AG20443 (cell line): ENCODE data around the gene ATG9B.
"Not testable (repeated sequence)": the region's sequence is repeated elsewhere in the genome, so short reads cannot be mapped to it uniquely, and the experiment has no call there.

Experiments
- DNase-seq: peaks from one replicate; pipeline ENCODE4 v3.0.0; 2012; ENCODE audit warnings: low spot score, mixed read lengths

The ATG9B gene

GRCh38 chr7:151038951-151039849 is 14.9 kb upstream of the ATG9B start:
- peak; percentile 81 for DNase-seq

- no peak for DNase-seq
Observed at GRCh38 chr7:151035902-151036301, 11.6 kb upstream of the ATG9B start.

- no peak for DNase-seq
Observed at GRCh38 chr7:151035026-151035717, 10.9 kb upstream of the ATG9B start.

- DNase-seq = no peak
Observed at GRCh38 chr7:151034312-151035025, 10.2 kb upstream of the ATG9B start.

GRCh38 chr7:151033864-151034249 is 9.6 kb upstream of the ATG9B start:
- no peak for DNase-seq

- DNase-seq = no peak
Observed at GRCh38 chr7:151032936-151033863, 8.9 kb upstream of the ATG9B start.

DNA sequence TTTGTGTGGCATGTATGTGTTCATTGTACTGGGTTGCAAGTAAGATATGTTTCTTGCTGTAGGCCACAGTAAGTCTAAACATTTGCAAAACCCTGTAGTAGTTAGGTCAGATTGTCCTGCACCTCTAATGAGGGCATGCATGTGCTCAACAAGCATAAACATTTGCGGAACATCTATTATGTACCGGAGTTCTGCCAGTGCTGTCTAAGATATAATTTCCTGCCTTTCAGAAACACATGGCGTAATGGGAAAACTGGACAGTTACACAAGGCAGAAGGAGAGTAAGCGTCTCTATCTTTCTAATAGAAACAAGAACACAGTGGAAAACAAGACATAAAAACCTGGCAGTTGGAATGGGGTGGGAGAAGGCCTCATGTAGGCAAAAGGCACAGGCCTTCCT is 6.7 kb upstream of the ATG9B start:
- no peak for DNase-seq

DNA sequence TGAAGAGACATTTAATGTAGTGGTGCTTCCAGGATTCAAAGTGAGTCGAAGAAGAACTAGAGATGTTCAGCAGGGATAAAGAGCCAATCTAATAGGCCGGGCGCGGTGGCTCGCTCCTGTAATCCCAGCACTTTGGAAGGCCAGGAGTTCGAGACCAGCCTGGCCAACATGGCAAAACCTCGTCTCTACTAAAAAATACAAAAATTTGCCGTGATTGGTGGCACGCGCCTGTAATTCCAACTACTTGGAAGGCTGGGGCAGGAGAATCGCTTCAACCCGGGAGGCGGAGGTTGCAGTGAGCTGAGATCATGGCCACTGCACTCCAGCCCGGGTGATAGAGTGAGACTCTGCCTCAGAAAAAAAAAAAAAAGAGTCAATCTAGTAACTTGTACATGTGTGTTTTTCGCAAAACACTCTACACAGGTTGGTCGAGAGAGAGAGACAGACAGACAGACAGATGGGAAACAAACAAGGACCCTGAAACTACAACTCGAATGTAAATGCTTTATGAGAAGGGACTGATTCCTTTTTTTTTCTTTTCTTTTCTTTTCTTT is 4.7 kb upstream of the ATG9B start:
- no peak for DNase-seq

DNA sequence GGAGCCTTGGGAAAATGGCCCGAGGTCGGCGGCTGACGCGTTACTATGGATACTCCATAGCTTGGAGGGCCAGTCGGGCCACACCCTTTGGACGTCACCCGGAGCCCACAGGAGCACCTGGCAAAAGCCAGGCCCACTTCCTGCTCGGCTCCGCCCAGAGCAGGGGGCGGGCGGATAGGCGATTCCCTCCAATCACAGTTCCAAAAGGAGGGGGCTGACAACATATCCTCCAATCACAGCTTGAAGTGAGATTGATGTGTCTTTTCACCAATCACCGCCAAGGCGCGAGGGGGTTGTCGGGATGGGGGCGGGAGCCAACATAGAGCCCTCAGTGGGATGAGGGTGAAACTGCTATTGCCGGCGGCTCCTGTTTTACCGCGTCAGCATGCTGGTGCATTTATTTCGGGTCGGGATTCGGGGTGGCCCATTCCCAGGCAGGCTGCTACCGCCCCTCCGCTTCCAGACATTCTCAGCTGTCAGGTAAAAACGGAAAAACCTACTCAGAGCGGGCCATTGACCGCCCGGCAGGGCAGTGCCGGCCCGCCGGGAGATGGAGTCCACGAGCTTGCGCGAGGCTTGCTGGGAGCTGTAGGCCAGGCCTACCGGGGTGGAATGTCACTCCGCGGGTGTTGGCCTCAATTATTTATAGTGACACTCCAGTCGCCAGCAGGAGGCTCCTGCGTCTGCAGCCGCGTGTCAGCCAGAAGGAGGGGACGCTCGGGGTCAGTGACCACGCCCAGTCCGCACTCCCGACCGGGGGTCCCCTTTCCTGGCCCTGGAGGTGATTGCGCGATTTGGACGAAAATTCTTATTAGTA is 4.0 kb upstream of the ATG9B start, which contains the start of gene ABCB8:
TSS of gene ABCB8 (plus strand) at position 320 of the 817 bp plus-strand sequence. CDS start at position 386, 66 bp downstream.
- DNase-seq = peak; percentile 99

DNA sequence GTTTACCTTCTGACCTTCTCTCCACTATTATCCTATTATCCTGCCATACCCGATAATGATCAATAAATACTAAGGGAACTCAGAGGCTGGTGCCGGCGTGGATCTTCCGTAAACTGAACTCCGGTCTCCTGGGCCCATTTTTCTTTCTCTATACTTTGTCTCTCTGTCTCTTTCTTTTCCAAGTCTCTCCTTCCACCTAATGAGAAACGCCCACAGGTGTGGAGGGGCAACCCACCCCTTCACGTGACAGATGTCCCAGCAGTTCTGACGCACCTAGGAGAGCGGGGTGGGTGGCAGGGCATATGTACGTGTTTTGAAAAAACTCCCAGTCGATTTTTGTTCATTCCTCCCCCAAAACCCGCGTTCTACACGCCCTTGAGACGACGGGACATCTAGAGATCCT is 3.4 kb upstream of the ATG9B start:
- DNase-seq = not testable (repeated sequence)

GRCh38 chr7:151026771-151027727 is 2.8 kb upstream of the ATG9B start:
- not testable (repeated sequence) for DNase-seq

- DNase-seq = no peak
Observed at GRCh38 chr7:151025924-151026671, 1.8 kb upstream of the ATG9B start.

DNA sequence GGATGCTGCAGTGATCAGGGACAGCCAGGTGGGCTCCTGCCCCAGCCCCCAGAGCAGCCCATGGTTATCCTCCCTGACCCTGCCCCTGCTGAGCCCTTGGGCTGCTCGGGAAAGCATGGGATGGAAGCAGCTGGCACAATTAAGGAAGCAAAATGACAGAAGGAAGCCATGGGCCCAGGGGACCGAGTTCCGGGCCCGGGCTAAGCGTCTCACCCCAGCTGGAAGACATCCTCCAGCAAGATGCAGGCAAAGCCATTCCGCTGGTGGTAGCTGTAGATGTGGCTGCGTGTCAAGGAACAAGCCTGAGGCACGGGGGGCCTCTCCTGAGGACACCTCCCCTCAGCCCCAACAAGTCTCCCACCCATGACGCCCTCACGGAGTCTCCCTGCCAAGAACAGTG is 1.1 kb downstream of the ATG9B start:
- no peak for DNase-seq

GRCh38 chr7:151020231-151020630 is 4.1 kb downstream of the ATG9B start:
- no peak for DNase-seq

- DNase-seq = no peak
Observed at GRCh38 chr7:151019130-151019447, 5.2 kb downstream of the ATG9B start.

DNA sequence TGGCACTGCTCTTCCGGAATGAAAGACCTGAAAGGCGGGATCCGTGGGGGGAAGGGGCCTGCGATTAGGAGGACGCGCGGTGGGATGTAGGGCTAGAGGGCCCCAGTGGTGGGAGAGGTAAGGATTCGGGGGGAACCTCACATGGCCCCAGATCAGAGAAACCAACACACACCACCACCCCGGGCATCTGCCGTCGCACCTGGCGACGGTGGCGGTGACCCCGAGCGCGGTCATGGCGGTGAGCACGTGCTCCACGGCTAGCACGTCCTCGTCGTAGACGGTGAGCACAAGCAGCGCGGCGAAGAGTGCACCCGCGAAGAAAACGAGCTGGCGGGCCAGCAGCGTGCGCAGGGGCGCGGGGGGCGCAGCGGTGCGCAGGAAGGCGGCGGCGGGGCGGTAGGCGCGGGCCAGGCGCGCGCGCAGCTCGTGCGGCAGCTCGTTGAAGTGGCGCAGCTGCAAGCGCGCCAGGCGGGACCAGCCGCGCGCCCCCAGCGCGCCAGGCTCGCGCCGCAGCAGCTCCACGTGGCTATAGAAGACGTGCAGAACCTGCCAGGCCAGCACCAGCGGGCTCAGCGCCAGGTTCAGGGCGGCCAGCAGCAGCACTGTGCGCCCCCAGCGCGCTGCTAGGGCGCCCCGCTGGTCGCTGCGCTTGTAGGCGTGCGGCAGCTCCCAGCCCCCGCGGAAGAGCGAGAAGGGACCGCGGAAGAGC is 5.7 kb downstream of the ATG9B start:
- DNase-seq = no peak

GRCh38 chr7:151017953-151018420 is 6.3 kb downstream of the ATG9B start:
- DNase-seq = peak; percentile 81
